ENCODE data around the gene SLC50A1. TPM values are rescaled to one million over a fixed set of nuclear protein-coding genes. Genes with fewer than 3 reads are reported as not detected.

Gene SLC50A1
- total and polyA plus RNA-seq, 2 of the 8 experiments (the other 6 are each of a cell fraction or from before 2014, with no cell fraction given), result 36.5 to 90.8 TPM

GRCh38 chr1:155186794-155187455 lies 51.3 kb downstream of the SLC50A1 start:
- no peak overlapping the region for H2BK20ac ChIP-seq (ENCODE audit: low read length)
- peak overlapping the region; percentile 39; the same call in 1 of the 2 replicates for H2AK5ac ChIP-seq (ENCODE audit: low read depth, low read length)
- no peaks in the 10 kb centered on the region for H3K9me3 ChIP-seq (ENCODE audit: insufficient read depth in 2 of 2, low read depth in 1 of 2, low read length in 1 of 2)
- H3K14ac ChIP-seq (ENCODE audit: insufficient read length), result no peak overlapping the region
- H3K18ac ChIP-seq (ENCODE audit: extremely low read depth, low read length), result no peak overlapping the region
- 84% methylated on average over 14 of the region's 14 CpGs; no CpG with 5 or more reads in 1 of the 2 experiments for WGBS, 2 experiments (ENCODE audit: extremely low coverage in 1 of 2, insufficient coverage in 1 of 2, insufficient read length in 1 of 2, insufficient replicate concordance in 2 of 2, low coverage in 1 of 2, low lambda C conversion rate in 2 of 2, missing lambda C conversion rate in 1 of 2)
- H2BK12ac ChIP-seq (ENCODE audit: low read depth, low read length), result no peak overlapping the region
- H3K23ac ChIP-seq (ENCODE audit: insufficient read length), result no peak overlapping the region
- H2BK15ac ChIP-seq (ENCODE audit: low read length), result no peak overlapping the region
- H3K9ac ChIP-seq (replicated peaks in 1 of 4; ENCODE audit: extremely low read depth in 1 of 4, low read depth in 3 of 4, low read length in 3 of 4), result no peak overlapping the region; a peak in 2 of 7 replicates
- peaks cover 0 to 10% (median 5%) of the 10 kb centered on the region in 4 experiments; a peak in 5 of 8 replicates for H3K36me3 ChIP-seq (ENCODE audit: control insufficient read depth in 2 of 4, insufficient read depth in 4 of 4, low read length in 3 of 4)
- 0 out of 2 replicates have a peak overlapping the region, but pooled peaks have one; percentile 7 for H2BK5ac ChIP-seq (ENCODE audit: low read depth, low read length)
- no peak overlapping the region for H3K4me3 ChIP-seq (ENCODE audit: extremely low read depth in 1 of 4, insufficient read depth in 2 of 4, low read depth in 3 of 4, low read length in 4 of 4)
- FAIRE-seq, result no peak
- no peak overlapping the region; the same call in 1 of the 2 replicates for H3K27ac ChIP-seq (ENCODE audit: low read depth, low read length)
- H3K4ac ChIP-seq (replicated peaks; ENCODE audit: insufficient read length, low read depth, low read length), result no peak overlapping the region
- ChIA-PET CTCF (ENCODE audit: partially characterized antibody) (interaction anchor here (0.7 to 6.1 kb wide), 3 partner anchors 9 to 143 kb away, joined by 4 to 38 read pairs (median 26); no protein-coding TSS in a partner anchor), POLR2A (ENCODE audit: partially characterized antibody) (interaction anchor here (0.8 to 20.5 kb wide), 6 partner anchors 9 to 216 kb away, joined by 3 to 512 read pairs (median 8); partner anchors contain the start of genes KRTCAP2, MTX1, SCAMP3 and SHC1)
- H4K20me1 ChIP-seq (replicated peaks in 1 of 2; ENCODE audit: control insufficient read depth in 1 of 2, insufficient read depth in 2 of 2, low read length in 2 of 2), result no peaks in the 10 kb centered on the region
- H4K91ac ChIP-seq (replicated peaks; ENCODE audit: insufficient read length, low read length), result no peak overlapping the region
- H4K8ac ChIP-seq (ENCODE audit: extremely low read depth, insufficient read depth, low read length), result no peak overlapping the region; the same call in 1 of the 2 replicates
- no peaks in the 10 kb centered on the region for H3K79me1 ChIP-seq (ENCODE audit: low read depth, low read length)
- peak overlapping the region; percentile 23 for H4K5ac ChIP-seq (ENCODE audit: insufficient read length, low read depth, low read length)
- H3K4me2 ChIP-seq (ENCODE audit: insufficient read depth in 1 of 2, low read depth in 2 of 2, low read length in 2 of 2), result peak overlapping the region in 1 of 2 experiments; percentile 54; a peak in 1 of 4 replicates
- no peak for DNase-seq (ENCODE audit: low read depth in 1 of 2, low spot score in 2 of 2)
- H3K27me3 ChIP-seq (replicated peaks in 1 of 4; ENCODE audit: control insufficient read depth in 3 of 4, extremely low read depth in 1 of 4, insufficient read depth in 3 of 4, low read length in 3 of 4), result no peaks in the 10 kb centered on the region
- peaks cover 4 to 20% (median 11%) of the 10 kb centered on the region in 4 experiments for H3K4me1 ChIP-seq (replicated peaks in 1 of 4; ENCODE audit: control insufficient read depth in 3 of 4, insufficient read depth in 4 of 4, low read length in 3 of 4)
- H3K23me2 ChIP-seq (ENCODE audit: low read depth, low read length), result no peaks in the 10 kb centered on the region; the same call in 1 of the 2 replicates
- H2BK120ac ChIP-seq (replicated peaks; ENCODE audit: low read depth, low read length), result peak overlapping the region; percentile 6
- H3K56ac ChIP-seq (replicated peaks; ENCODE audit: insufficient read length, low read depth, low read length), result peak overlapping the region; percentile 17
- no peaks in the 10 kb centered on the region for H3K79me2 ChIP-seq (ENCODE audit: control insufficient read depth in 1 of 2, insufficient read depth in 2 of 2, low read length in 2 of 2)
- H2AFZ ChIP-seq (ENCODE audit: low read length), result no peak overlapping the region
- no peak for TF ChIP-seq KDM1A (IDR thresholded peaks at IDR 0.05; ENCODE audit: borderline replicate concordance, low read length)
- TF ChIP-seq USF2 (IDR thresholded peaks at IDR 0.05; ENCODE audit: low read length), result no peak
- TF ChIP-seq CHD1 (IDR thresholded peaks at IDR 0.05; ENCODE audit: low read depth, low read length), result no peak
- TF ChIP-seq MAX (IDR thresholded peaks at IDR 0.05), result no peak
- TF ChIP-seq RNF2 (IDR thresholded peaks at IDR 0.05; ENCODE audit: borderline replicate concordance, low read depth, low read length, missing control alignments, poor library complexity, severe bottlenecking), result no peak
- no peak for TF ChIP-seq POLR2AphosphoS5 (IDR thresholded peaks at IDR 0.05; ENCODE audit: low read depth, low read length)
- TF ChIP-seq SIRT6 (IDR thresholded peaks at IDR 0.05; ENCODE audit: low read length), result no peak
- no peak for TF ChIP-seq KDM4A (IDR thresholded peaks at IDR 0.05; ENCODE audit: low read depth, low read length, severe bottlenecking)
- no peak for TF ChIP-seq SIX5 (IDR thresholded peaks at IDR 0.05; ENCODE audit: low read depth, low read length)
- no peak for TF ChIP-seq PHF8 (conservative IDR thresholded peaks at IDR 0.05; ENCODE audit: low read depth, low read length)
